DND-41 (cell line): Measurements from ENCODE around the gene RHD.
"Not testable (repeated sequence)": the region's sequence is repeated elsewhere in the genome, so short reads cannot be mapped to it uniquely, and the experiment has no call there.

ENCODE experiments used
- CTCF ChIP-seq: IDR thresholded peaks from 2 replicates; pipeline ENCODE4 v1.5.1; 2012; ENCODE audit warnings: borderline replicate concordance, low read length, moderate library complexity, mild to moderate bottlenecking; ENCODE audit not compliant: poor library complexity, severe bottlenecking; ENCODE audit errors: extremely low read depth
- EZH2 ChIP-seq: IDR thresholded peaks from 3 replicates; pipeline ENCODE4 v1.6.1; 2012; ENCODE audit warnings: borderline replicate concordance, low read depth, mild to moderate bottlenecking, moderate library complexity, low read length, inconsistent platforms; ENCODE audit not compliant: severe bottlenecking

GRCh38 chr1:25275648-25276047 is 3.3 kb downstream of the RHD start:
- not testable (repeated sequence) for TF ChIP-seq CTCF, EZH2
